Liver (tissue), 9 donors: ENCODE results near the gene SMPD4. TPM values are rescaled to one million over a fixed set of nuclear protein-coding genes. Genes with fewer than 3 reads are reported as not detected.
"Not testable (repeated sequence)": the region's sequence is repeated elsewhere in the genome, so short reads cannot be mapped to it uniquely, and the experiment has no call there.

Experiments used
- DNase-seq: peaks from one replicate; pipeline ENCODE4 v3.0.0-alpha.2; 2017; ENCODE audit warnings: low spot score
- H3K27ac ChIP-seq, 2 donors: one replicate each; pipeline ENCODE4 v1.7.0; 2013; ENCODE audit warnings: inconsistent platforms in 2 of 2, low read length in 2 of 2, control low read depth in 1 of 2, low read depth in 1 of 2, mild to moderate bottlenecking in 1 of 2
- H3K27me3 ChIP-seq, 4 donors: one replicate each; pipeline versions ENCODE4 v1.6.1 to v1.7.0; 2013; ENCODE audit warnings: low read length in 3 of 4, inconsistent platforms in 1 of 4, mild to moderate bottlenecking in 1 of 4, moderate library complexity in 1 of 4; ENCODE audit not compliant: control insufficient read depth in 4 of 4, insufficient read depth in 4 of 4
- H3K36me3 ChIP-seq, 4 donors: one replicate each; pipeline versions ENCODE4 v1.6.1 to v1.7.0; 2013; ENCODE audit warnings: low read length in 3 of 4, mild to moderate bottlenecking in 3 of 4, low read depth in 1 of 4, moderate library complexity in 1 of 4; ENCODE audit not compliant: control insufficient read depth in 4 of 4, insufficient read depth in 3 of 4
- H3K4me1 ChIP-seq, 4 donors: one replicate each; pipeline versions ENCODE4 v1.6.1 to v1.7.0; 2013; ENCODE audit warnings: low read length in 3 of 4, mild to moderate bottlenecking in 3 of 4, moderate library complexity in 1 of 4; ENCODE audit not compliant: control insufficient read depth in 4 of 4, insufficient read depth in 4 of 4
- H3K4me3 ChIP-seq, 3 donors: one replicate each; pipeline versions ENCODE4 v1.6.1 to v1.7.0; 2013; ENCODE audit warnings: low read length in 3 of 3, control low read depth in 1 of 3, low read depth in 1 of 3, mild to moderate bottlenecking in 1 of 3
- H3K9ac ChIP-seq, 2 donors: one replicate each; pipeline ENCODE4 v1.7.0; 2013; ENCODE audit warnings: low read length in 2 of 2, mild to moderate bottlenecking in 2 of 2, moderate library complexity in 2 of 2, control low read depth in 1 of 2, low read depth in 1 of 2
- H3K9me3 ChIP-seq, 4 donors: one replicate each; pipeline versions ENCODE4 v1.6.1 to v1.7.0; 2013; ENCODE audit warnings: low read length in 3 of 4; ENCODE audit not compliant: control insufficient read depth in 4 of 4
- EGR1 ChIP-seq, 2 donors: IDR thresholded peaks; 2 replicates each; pipeline ENCODE4 v1.6.1; 2016 to 2018; ENCODE audit warnings: antibody characterized with exemption in 2 of 2, low read depth in 2 of 2
- FOXA1 ChIP-seq: IDR thresholded peaks from 2 replicates; pipeline ENCODE4 v1.6.1; 2016; ENCODE audit warnings: antibody characterized with exemption
- GABPA ChIP-seq, 2 donors: IDR thresholded peaks in 1 of 2; conservative IDR thresholded peaks in 1 of 2; 2 replicates each; pipeline ENCODE4 v1.6.1; 2016; ENCODE audit warnings: antibody characterized with exemption in 2 of 2, mild to moderate bottlenecking in 1 of 2, moderate library complexity in 1 of 2
- NR2F2 ChIP-seq: IDR thresholded peaks from 2 replicates; pipeline ENCODE4 v1.6.1; 2016; ENCODE audit warnings: antibody characterized with exemption
- RAD21 ChIP-seq, 2 donors: IDR thresholded peaks; 2 replicates each; pipeline ENCODE4 v1.6.1; 2016; ENCODE audit warnings: antibody characterized with exemption in 2 of 2, mild to moderate bottlenecking in 2 of 2
- REST ChIP-seq: IDR thresholded peaks from 2 replicates; pipeline ENCODE4 v1.6.1; 2016; ENCODE audit warnings: antibody characterized with exemption, mild to moderate bottlenecking
- TAF1 ChIP-seq: conservative IDR thresholded peaks from 2 replicates; pipeline ENCODE4 v1.6.1; 2016; ENCODE audit warnings: antibody characterized with exemption, mild to moderate bottlenecking
- YY1 ChIP-seq: IDR thresholded peaks from 2 replicates; pipeline ENCODE4 v1.6.1; 2016; ENCODE audit warnings: antibody characterized with exemption, mild to moderate bottlenecking
- ZBTB33 ChIP-seq: IDR thresholded peaks from 2 replicates; pipeline ENCODE4 v1.6.1; 2016; ENCODE audit warnings: antibody characterized with exemption
- WGBS: extraction: QIAGEN DNeasy Blood & Tissue Kit; methylation state at CpG from one replicate; pipeline ENCODE4 v1.1.7; 2013; 5-methylcytosine and 5-hydroxymethylcytosine counted together
- polyA plus RNA-seq, 2 donors: library from polyadenylated mRNA; stranded (reverse) in 1 of 2; unstranded in 1 of 2; fragments of 200-250 nt in 1 of 2; fragments of >200 nt in 1 of 2; fragmentation: Nextera tagmentation in 1 of 2; extraction: Ambion mirVana in 1 of 2; gene quantifications; one replicate each; pipeline versions ENCODE4 v1.2.1 to v1.2.3, GENCODE V29; 2013 to 2015
- total RNA-seq, 2 donors: library from RNA; depleted of rRNA; stranded (reverse); fragments of >200 nt; gene quantifications; one replicate each; pipeline ENCODE4 v1.2.3, GENCODE V29; 2014
- TF ChIP-seq, protein P1 (sequence below): fragments of 150-350 bp; IDR thresholded peaks from 2 replicates; pipeline ENCODE4 v1.5.1; 2017; ENCODE audit warnings: improper control_type of control experiment, low read depth, low read length; ENCODE audit not compliant: missing input control
- donor health status: healthy.
- donor health status: healthy.
- donor health status: healthy.
- donor health status: healthy.
- donor health status: healthy.

SMPD4 gene
- total and polyA plus RNA-seq, 4 donors = 9.9 to 22.3 (median 17.7) TPM

DNA sequence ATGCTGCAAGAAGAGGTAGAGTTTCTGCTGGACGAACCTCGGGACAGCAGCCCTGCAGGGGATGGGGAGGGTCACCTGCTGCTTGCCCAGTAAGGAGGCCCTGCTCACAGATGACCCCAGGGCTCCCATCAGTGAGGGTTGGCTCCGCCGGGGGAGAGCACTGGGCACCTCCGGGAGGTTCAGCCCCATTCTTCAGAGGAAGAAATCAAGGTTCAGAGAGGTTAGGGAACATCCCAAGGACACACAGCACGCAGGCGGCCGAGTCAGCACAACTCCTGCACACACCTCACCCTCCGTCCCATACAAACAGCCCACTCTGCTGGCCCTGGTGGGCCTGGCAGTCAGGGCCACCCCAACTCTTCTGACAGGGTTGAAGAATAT is 24.8 kb downstream of the SMPD4 start:
- Histone ChIP-seq H3K36me3 (peaks cover 8 to 26% (median 13%) of the 10 kb centered on the region in 4 donors), H3K27me3 (no peaks in the 10 kb centered on the region), H3K9ac (no peak overlapping the region), H3K9me3 (no peaks in the 10 kb centered on the region), H3K4me3 (no peak overlapping the region), H3K4me1 (no peaks in the 10 kb centered on the region), H3K27ac (no peak overlapping the region)
- TF ChIP-seq GABPA (IDR thresholded peaks at IDR 0.05 in 1 of 2, conservative IDR thresholded peaks at IDR 0.05 in 1 of 2) = no peak
- TF ChIP-seq YY1 = no peak
- no peak for TF ChIP-seq FOXA1
- no peak for TF ChIP-seq NR2F2
- no peak for DNase-seq
- WGBS = 91% methylated on average over 9 of the region's 9 CpGs

- not testable (repeated sequence) for H3K4me1 ChIP-seq, H3K9ac ChIP-seq, H3K27ac ChIP-seq, H3K4me3 ChIP-seq, H3K9me3 ChIP-seq, H3K27me3 ChIP-seq
- H3K36me3 ChIP-seq = peaks cover 8 to 26% (median 12%) of the 10 kb centered on the region in 4 donors
- peak; percentile 64 for DNase-seq
- TF ChIP-seq, protein P1, sequence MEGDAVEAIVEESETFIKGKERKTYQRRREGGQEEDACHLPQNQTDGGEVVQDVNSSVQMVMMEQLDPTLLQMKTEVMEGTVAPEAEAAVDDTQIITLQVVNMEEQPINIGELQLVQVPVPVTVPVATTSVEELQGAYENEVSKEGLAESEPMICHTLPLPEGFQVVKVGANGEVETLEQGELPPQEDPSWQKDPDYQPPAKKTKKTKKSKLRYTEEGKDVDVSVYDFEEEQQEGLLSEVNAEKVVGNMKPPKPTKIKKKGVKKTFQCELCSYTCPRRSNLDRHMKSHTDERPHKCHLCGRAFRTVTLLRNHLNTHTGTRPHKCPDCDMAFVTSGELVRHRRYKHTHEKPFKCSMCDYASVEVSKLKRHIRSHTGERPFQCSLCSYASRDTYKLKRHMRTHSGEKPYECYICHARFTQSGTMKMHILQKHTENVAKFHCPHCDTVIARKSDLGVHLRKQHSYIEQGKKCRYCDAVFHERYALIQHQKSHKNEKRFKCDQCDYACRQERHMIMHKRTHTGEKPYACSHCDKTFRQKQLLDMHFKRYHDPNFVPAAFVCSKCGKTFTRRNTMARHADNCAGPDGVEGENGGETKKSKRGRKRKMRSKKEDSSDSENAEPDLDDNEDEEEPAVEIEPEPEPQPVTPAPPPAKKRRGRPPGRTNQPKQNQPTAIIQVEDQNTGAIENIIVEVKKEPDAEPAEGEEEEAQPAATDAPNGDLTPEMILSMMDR = peak; percentile 41
- peak; percentile 50 to 68 for TF ChIP-seq RAD21 (IDR thresholded peaks at IDR 0.05)
- WGBS = 54% methylated on average over 16 of the region's 16 CpGs
These were observed 25.3 kb downstream of the SMPD4 start for GRCh38 chr2:130155956-130156623.

DNA sequence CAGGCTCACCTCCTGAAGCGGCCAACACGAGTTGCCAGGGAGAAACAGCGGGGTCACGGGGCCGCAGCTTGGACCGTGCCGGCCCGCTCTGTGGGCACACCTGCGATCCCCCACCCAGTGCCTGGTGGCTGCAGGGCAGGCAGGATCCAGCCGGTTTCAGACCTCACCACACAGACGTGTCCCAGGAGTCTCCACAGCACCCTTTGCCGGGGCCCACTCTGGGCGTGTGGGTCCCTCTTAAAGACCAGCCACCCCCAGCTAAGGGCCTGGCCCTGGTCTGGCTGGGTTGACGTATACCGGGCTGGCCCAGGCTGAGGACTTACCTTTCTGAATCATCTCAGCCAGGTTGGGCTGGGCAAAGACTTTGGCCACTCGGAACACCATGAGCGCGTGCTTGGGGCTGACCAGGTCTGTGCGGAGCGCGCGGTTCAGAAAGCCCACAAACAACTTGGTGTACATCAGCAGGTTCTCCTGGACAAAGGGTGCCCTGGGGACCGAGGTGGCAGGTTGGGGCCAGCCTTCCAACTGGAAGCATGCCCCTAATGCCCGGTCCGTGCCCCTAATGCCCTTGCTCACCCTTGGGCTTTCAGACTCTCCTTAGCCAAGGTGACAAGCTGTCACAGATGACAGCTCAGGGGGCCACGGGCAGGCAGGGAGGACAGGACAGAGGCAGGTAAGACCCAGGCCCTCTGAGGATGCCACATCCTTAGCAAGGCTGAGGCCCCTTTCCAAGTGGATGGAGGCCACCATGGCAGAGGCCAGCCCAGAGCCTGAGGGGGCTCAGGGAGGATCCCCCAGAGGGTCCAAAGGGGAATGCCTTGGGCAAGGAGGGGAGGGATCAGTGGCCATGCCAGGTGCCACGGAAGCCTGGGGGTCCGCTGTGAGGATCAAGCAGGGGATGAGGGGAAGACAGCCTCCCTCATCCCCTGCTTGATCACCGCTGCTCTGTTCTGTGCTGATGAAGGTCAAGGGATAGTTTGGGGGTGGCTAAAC is 26.3 kb downstream of the SMPD4 start:
- H3K27me3 ChIP-seq = no peaks in the 10 kb centered on the region
- H3K9me3 ChIP-seq = no peaks in the 10 kb centered on the region
- no peak for TF ChIP-seq ZBTB33
- TF ChIP-seq TAF1 = no peak
- TF ChIP-seq YY1 = no peak
- TF ChIP-seq EGR1 (IDR thresholded peaks at IDR 0.05; ENCODE audit: low read depth in 2 of 2) = no peak
- TF ChIP-seq REST = no peak
- H3K9ac ChIP-seq = no peak overlapping the region
- no peaks in the 10 kb centered on the region for H3K4me1 ChIP-seq
- peaks cover 8 to 26% (median 12%) of the 10 kb centered on the region in 4 donors for H3K36me3 ChIP-seq
- WGBS = 97% methylated on average over 29 of the region's 29 CpGs
- no peak overlapping the region for H3K4me3 ChIP-seq
- no peak overlapping the region for H3K27ac ChIP-seq
- no peak for DNase-seq

DNA sequence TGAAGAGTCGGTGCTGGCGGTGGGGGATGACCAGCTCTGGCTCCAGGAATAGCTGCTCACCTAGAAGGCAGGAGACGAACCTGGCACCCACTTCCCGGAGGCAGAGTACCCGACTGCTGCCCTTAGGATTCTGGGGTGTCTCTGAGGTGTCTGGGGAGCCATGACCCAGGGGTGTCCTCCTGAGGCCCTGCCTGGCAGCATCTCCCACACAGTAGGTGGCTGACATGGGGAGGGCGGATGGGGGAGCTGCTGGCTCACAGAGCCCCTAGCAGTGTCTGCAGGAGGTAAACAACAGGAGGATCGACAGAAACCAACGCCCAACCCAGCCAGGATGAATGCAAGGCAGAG is 27.0 kb downstream of the SMPD4 start:
- 96% methylated on average over 8 of the region's 8 CpGs for WGBS
- H3K9me3 ChIP-seq, H3K9ac ChIP-seq, H3K4me1 ChIP-seq, DNase-seq, H3K27me3 ChIP-seq, H3K4me3 ChIP-seq, H3K27ac ChIP-seq: not testable (repeated sequence)
- H3K36me3 ChIP-seq = peaks cover 8 to 23% (median 12%) of the 10 kb centered on the region in 4 donors
